Caco-2 (cell line): ENCODE data around the gene MTHFSD. TPM values are rescaled to one million over a fixed set of nuclear protein-coding genes. Genes with fewer than 3 reads are reported as not detected.

Experiments used
- BruUV-seq: library from RNA; stranded (reverse); fragments of 400-500 nt; replicated peaks from 2 replicates; lab custom pipeline; 2021; lab: Mats Ljungman, UMichigan
- CTCF ChIA-PET: fragments of 300-600 bp; sonication (Branson Sonifier 250); formaldehyde crosslinking; loops from one replicate; lab custom pipeline; 2022; ENCODE audit warnings: antibody characterized with exemption; lab: Charles Lee
- POLR2A ChIA-PET: fragments of 300-600 bp; sonication (Branson Sonifier 250); formaldehyde crosslinking; loops from one replicate; lab custom pipeline; 2022; ENCODE audit warnings: antibody characterized with exemption; lab: Charles Lee
- DNase-seq, 2 experiments: peaks; one replicate each; pipeline versions ENCODE4 v3.0.0 to v3.0.0-alpha.2; 2020 to 2022
- H3K27me3 ChIP-seq: replicated peaks from 2 replicates; pipeline ENCODE4 v1.6.0; 2011; ENCODE audit warnings: low read length; ENCODE audit not compliant: control insufficient read depth, insufficient read depth
- H3K36me3 ChIP-seq: 2 replicates; pipeline ENCODE4 v1.5.1; 2011; ENCODE audit warnings: low read length; ENCODE audit not compliant: control insufficient read depth, insufficient read depth
- H3K4me1 ChIP-seq: fragments of 250-450 bp; sonication (Bioruptor Pico); 2 replicates; pipeline ENCODE4 v1.5.1; 2020; ENCODE audit warnings: mild to moderate bottlenecking
- H3K4me3 ChIP-seq: 2 replicates; pipeline ENCODE4 v1.5.1; 2011; ENCODE audit warnings: low read depth, mild to moderate bottlenecking, control low read depth, low read length
- H3K9me3 ChIP-seq: fragments of 250-450 bp; sonication (Bioruptor Pico); 2 replicates; pipeline ENCODE4 v1.5.1; 2020; ENCODE audit warnings: mild to moderate bottlenecking, moderate library complexity
- H3K27ac Mint-ChIP-seq: one replicate; pipeline ENCODE4 v1.8.0; 2022; ENCODE audit warnings: mixed read lengths; ENCODE audit not compliant: unreplicated experiment
- H3K27me3 Mint-ChIP-seq: one replicate; pipeline ENCODE4 v1.8.0; 2022; ENCODE audit warnings: mixed read lengths; ENCODE audit not compliant: insufficient read depth, unreplicated experiment
- H3K36me3 Mint-ChIP-seq: one replicate; pipeline ENCODE4 v1.8.0; 2022; ENCODE audit warnings: mild to moderate bottlenecking, mixed read lengths; ENCODE audit not compliant: insufficient read depth, unreplicated experiment
- H3K4me1 Mint-ChIP-seq: one replicate; pipeline ENCODE4 v1.8.0; 2022; ENCODE audit warnings: low read depth, mixed read lengths; ENCODE audit not compliant: unreplicated experiment
- H3K4me3 Mint-ChIP-seq: one replicate; pipeline ENCODE4 v1.8.0; 2022; ENCODE audit warnings: mild to moderate bottlenecking, moderate library complexity, mixed read lengths; ENCODE audit not compliant: unreplicated experiment
- H3K9me3 Mint-ChIP-seq: one replicate; pipeline ENCODE4 v1.8.0; 2022; ENCODE audit warnings: mixed read lengths; ENCODE audit not compliant: unreplicated experiment
- intact Hi-C: fragments of 100-400 bp; cut with micrococcal nuclease; formaldehyde crosslinking; loops from one replicate; pipeline ENCODE4 v1.10.0; 2022; ENCODE audit not compliant: unreplicated experiment
- total RNA-seq: library from RNA; stranded (reverse); gene quantifications from 2 replicates; pipeline ENCODE4 v1.2.3, GENCODE V29; 2022
- TF ChIP-seq, protein P1 (sequence below), 2 experiments: fragments of 200-600 bp in 1 of 2; IDR thresholded peaks; 1 replicate in 1 of 2; 2 replicates in 1 of 2; pipeline versions ENCODE4 v1.5.1 to v1.8.0; 2011 to 2022; ENCODE audit warnings: antibody characterized with exemption in 1 of 2, control low read depth in 1 of 2, inconsistent platforms in 1 of 2, low read depth in 1 of 2, low read length in 1 of 2, mild to moderate bottlenecking in 1 of 2, moderate library complexity in 1 of 2; ENCODE audit not compliant: insufficient read depth in 1 of 2, severe bottlenecking in 1 of 2, unreplicated experiment in 1 of 2

MTHFSD gene
- total RNA-seq, 1 experiment from 2014 or later: 33.0 TPM

DNA sequence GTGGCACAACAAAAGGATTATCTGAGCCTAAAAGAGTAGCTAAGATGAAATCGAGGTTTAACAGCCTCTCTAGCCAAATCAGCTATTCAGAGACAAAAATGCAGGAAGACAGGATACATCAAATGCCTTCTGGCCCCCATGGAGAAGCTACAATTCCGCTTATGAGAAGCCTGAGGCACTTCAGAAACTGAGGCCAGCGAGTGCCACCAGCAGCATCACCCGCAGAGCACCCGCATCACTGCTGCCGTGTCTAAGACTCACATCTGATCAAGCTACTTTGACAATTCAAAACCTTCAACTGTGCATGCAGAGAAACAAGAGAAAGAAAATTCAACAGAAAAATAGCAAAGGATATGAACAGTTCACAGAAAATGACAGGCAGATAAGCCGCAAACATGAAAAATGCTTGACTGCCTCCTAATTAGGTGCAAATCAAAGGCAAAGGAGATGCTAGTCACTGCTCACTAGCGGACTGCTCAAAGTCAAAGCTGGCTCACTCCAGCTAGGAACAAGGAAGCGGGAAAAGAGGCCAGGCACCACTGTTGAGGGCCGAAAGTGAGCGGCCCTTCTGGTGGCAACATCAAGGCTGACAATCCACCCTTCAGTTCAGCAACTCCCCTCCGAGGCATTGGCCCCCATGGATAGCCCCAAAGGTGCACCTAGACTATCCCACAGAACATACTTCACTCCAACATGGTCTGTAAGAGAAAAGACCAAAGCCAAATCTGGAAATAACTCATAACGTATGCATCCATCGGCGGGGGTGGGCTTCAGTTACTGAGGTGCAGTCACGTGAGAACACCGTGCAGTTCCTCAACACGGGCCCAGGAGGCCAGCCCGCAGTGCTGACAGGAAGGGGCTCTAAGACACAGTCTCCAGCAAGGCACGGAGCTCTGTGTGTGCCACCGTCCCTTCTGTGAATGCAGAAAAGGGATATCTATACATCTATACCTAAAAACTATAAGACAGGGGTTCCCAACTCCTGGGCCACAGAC, 12.0 kb downstream of the MTHFSD start:
- H3K4me3 Mint-ChIP-seq: no peak overlapping the region
- no peak for DNase-seq
- no TSS peak for BruUV-seq
- H3K36me3 Mint-ChIP-seq: peaks cover 23% of the 10 kb centered on the region
- H3K9me3 ChIP-seq: no peaks in the 10 kb centered on the region
- intact Hi-C loops: no loop called here
- ChIA-PET POLR2A (no interaction called here), CTCF (no interaction called here)
- H3K4me1 ChIP-seq: no peaks in the 10 kb centered on the region
- no peaks in the 10 kb centered on the region for H3K27me3 ChIP-seq
- TF ChIP-seq, protein P1, sequence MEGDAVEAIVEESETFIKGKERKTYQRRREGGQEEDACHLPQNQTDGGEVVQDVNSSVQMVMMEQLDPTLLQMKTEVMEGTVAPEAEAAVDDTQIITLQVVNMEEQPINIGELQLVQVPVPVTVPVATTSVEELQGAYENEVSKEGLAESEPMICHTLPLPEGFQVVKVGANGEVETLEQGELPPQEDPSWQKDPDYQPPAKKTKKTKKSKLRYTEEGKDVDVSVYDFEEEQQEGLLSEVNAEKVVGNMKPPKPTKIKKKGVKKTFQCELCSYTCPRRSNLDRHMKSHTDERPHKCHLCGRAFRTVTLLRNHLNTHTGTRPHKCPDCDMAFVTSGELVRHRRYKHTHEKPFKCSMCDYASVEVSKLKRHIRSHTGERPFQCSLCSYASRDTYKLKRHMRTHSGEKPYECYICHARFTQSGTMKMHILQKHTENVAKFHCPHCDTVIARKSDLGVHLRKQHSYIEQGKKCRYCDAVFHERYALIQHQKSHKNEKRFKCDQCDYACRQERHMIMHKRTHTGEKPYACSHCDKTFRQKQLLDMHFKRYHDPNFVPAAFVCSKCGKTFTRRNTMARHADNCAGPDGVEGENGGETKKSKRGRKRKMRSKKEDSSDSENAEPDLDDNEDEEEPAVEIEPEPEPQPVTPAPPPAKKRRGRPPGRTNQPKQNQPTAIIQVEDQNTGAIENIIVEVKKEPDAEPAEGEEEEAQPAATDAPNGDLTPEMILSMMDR (IDR thresholded peaks at IDR 0.05; ENCODE audit: insufficient read depth in 1 of 2, low read depth in 1 of 2, low read length in 1 of 2, severe bottlenecking in 1 of 2, unreplicated experiment in 1 of 2): no peak
- no peaks in the 10 kb centered on the region for H3K27me3 Mint-ChIP-seq
- H3K9me3 Mint-ChIP-seq: no peaks in the 10 kb centered on the region
- peaks cover 1% of the 10 kb centered on the region; the same call in 1 of the 2 replicates for H3K36me3 ChIP-seq
- H3K4me1 Mint-ChIP-seq: no peaks in the 10 kb centered on the region
- H3K27ac Mint-ChIP-seq: no peak overlapping the region
- H3K4me3 ChIP-seq: no peak overlapping the region

- TF ChIP-seq, protein P1 (IDR thresholded peaks at IDR 0.05; ENCODE audit: insufficient read depth in 1 of 2, low read depth in 1 of 2, low read length in 1 of 2, severe bottlenecking in 1 of 2, unreplicated experiment in 1 of 2): no peak
- Histone ChIP-seq H3K27me3 (no peaks in the 10 kb centered on the region), H3K36me3 (no peaks in the 10 kb centered on the region; the same call in 1 of the 2 replicates), H3K9me3 (no peaks in the 10 kb centered on the region), H3K4me1 (no peaks in the 10 kb centered on the region), H3K4me3 (no peak overlapping the region)
- DNase-seq: no peak
- H3K4me3 Mint-ChIP-seq: no peak overlapping the region
- intact Hi-C loops: no loop called here
- ChIA-PET CTCF (no interaction called here), POLR2A (no interaction called here)
- H3K9me3 Mint-ChIP-seq: no peaks in the 10 kb centered on the region
- no peaks in the 10 kb centered on the region for H3K4me1 Mint-ChIP-seq
- no TSS peak for BruUV-seq
- peaks cover 23% of the 10 kb centered on the region for H3K36me3 Mint-ChIP-seq
- no peak overlapping the region for H3K27ac Mint-ChIP-seq
- H3K27me3 Mint-ChIP-seq: no peaks in the 10 kb centered on the region
Observed at GRCh38 chr16:86541560-86541959, 13.5 kb downstream of the MTHFSD start.

- TF ChIP-seq, protein P1 (IDR thresholded peaks at IDR 0.05; ENCODE audit: insufficient read depth in 1 of 2, low read depth in 1 of 2, low read length in 1 of 2, severe bottlenecking in 1 of 2, unreplicated experiment in 1 of 2): no peak
- ChIA-PET CTCF (no interaction called here), POLR2A (no interaction called here)
- Histone ChIP-seq H3K36me3 (no peaks in the 10 kb centered on the region; the same call in 1 of the 2 replicates), H3K27me3 (no peaks in the 10 kb centered on the region), H3K9me3 (no peaks in the 10 kb centered on the region), H3K4me3 (no peak overlapping the region), H3K4me1 (no peaks in the 10 kb centered on the region)
- H3K4me1 Mint-ChIP-seq: no peaks in the 10 kb centered on the region
- no peak for DNase-seq
- H3K9me3 Mint-ChIP-seq: no peaks in the 10 kb centered on the region
- BruUV-seq: no TSS peak
- intact Hi-C loops: no loop called here
- H3K36me3 Mint-ChIP-seq: peaks cover 23% of the 10 kb centered on the region
- H3K27ac Mint-ChIP-seq: no peak overlapping the region
- no peak overlapping the region for H3K4me3 Mint-ChIP-seq
- no peaks in the 10 kb centered on the region for H3K27me3 Mint-ChIP-seq
Observed at GRCh38 chr16:86540894-86541293, 14.1 kb downstream of the MTHFSD start.
